Ishikawa (cell line): ENCODE results near the gene RRAS2.

ENCODE experiments used
- CEBPB ChIP-seq: IDR thresholded peaks from 2 replicates; pipeline ENCODE4 v1.6.1; 2012
- CREB1 ChIP-seq: IDR thresholded peaks from 2 replicates; pipeline ENCODE4 v1.6.1; 2012; ENCODE audit warnings: low read depth
- EGR1 ChIP-seq: IDR thresholded peaks from 2 replicates; pipeline ENCODE4 v1.6.1; 2012
- EP300 ChIP-seq: IDR thresholded peaks from 2 replicates; pipeline ENCODE4 v1.6.1; 2012; ENCODE audit warnings: borderline replicate concordance
- FOXM1 ChIP-seq: IDR thresholded peaks from 2 replicates; pipeline ENCODE4 v1.6.1; 2012; ENCODE audit warnings: low read depth, borderline replicate concordance
- MAX ChIP-seq: IDR thresholded peaks from 2 replicates; pipeline ENCODE4 v1.6.1; 2012
- NFIC ChIP-seq: IDR thresholded peaks from 2 replicates; pipeline ENCODE4 v1.6.1; 2012
- RAD21 ChIP-seq: IDR thresholded peaks from 2 replicates; pipeline ENCODE4 v1.6.1; 2012; ENCODE audit warnings: low read depth
- REST ChIP-seq: IDR thresholded peaks from 2 replicates; pipeline ENCODE4 v1.6.1; 2012; ENCODE audit warnings: low read depth, mild to moderate bottlenecking
- TAF1 ChIP-seq: IDR thresholded peaks from 2 replicates; pipeline ENCODE4 v1.6.1; 2012; ENCODE audit warnings: low read depth, mild to moderate bottlenecking
- TCF12 ChIP-seq: IDR thresholded peaks from 2 replicates; pipeline ENCODE4 v1.6.1; 2012; ENCODE audit warnings: low read depth
- TEAD4 ChIP-seq: IDR thresholded peaks from 2 replicates; pipeline ENCODE4 v1.6.1; 2012
- USF1 ChIP-seq: IDR thresholded peaks from 2 replicates; pipeline ENCODE4 v1.6.1; 2012
- YY1 ChIP-seq: IDR thresholded peaks from 2 replicates; pipeline ENCODE4 v1.6.1; 2012; ENCODE audit warnings: low read depth
- ZBTB7A ChIP-seq: IDR thresholded peaks from 2 replicates; pipeline ENCODE4 v1.6.1; 2012; ENCODE audit warnings: low read depth

RRAS2 gene

GRCh38 chr11:14305649-14306048 lies 53.3 kb downstream of the RRAS2 start:
- TF ChIP-seq CEBPB, result no peak
- TF ChIP-seq ZBTB7A, result no peak
- TF ChIP-seq FOXM1, result no peak
- TF ChIP-seq NFIC, result no peak
- TF ChIP-seq TCF12, result no peak
- no peak for TF ChIP-seq CREB1
- TF ChIP-seq EGR1, result no peak
- no peak for TF ChIP-seq USF1
- TF ChIP-seq YY1, result no peak
- no peak for TF ChIP-seq TAF1
- TF ChIP-seq TEAD4, result no peak
- no peak for TF ChIP-seq MAX
- no peak for TF ChIP-seq RAD21
- no peak for TF ChIP-seq REST
- TF ChIP-seq EP300, result no peak

GRCh38 chr11:14304601-14305000 lies 54.4 kb downstream of the RRAS2 start:
- no peak for TF ChIP-seq USF1
- TF ChIP-seq CEBPB, result no peak
- no peak for TF ChIP-seq FOXM1
- TF ChIP-seq CREB1, result no peak
- TF ChIP-seq EP300, result no peak
- TF ChIP-seq TEAD4, result no peak

GRCh38 chr11:14300661-14301304 lies 58.2 kb downstream of the RRAS2 start:
- peak; percentile 90 for TF ChIP-seq RAD21
- TF ChIP-seq FOXM1, result no peak
- TF ChIP-seq CEBPB, result 0 out of 2 replicates have a peak, but pooled peaks have one; percentile 38

GRCh38 chr11:14299921-14300320 lies 59.1 kb downstream of the RRAS2 start:
- TF ChIP-seq ZBTB7A (no peak), FOXM1 (no peak), USF1 (no peak), CEBPB (no peak), REST (no peak)

GRCh38 chr11:14290422-14290821 lies 68.6 kb downstream of the RRAS2 start:
- no peak for TF ChIP-seq FOXM1
- no peak for TF ChIP-seq TCF12
- TF ChIP-seq REST, result no peak
- no peak for TF ChIP-seq RAD21
- no peak for TF ChIP-seq NFIC
- TF ChIP-seq ZBTB7A, result no peak
- no peak for TF ChIP-seq CEBPB
- TF ChIP-seq CREB1, result no peak
- TF ChIP-seq YY1, result no peak
- no peak for TF ChIP-seq USF1
- TF ChIP-seq EGR1, result no peak
- no peak for TF ChIP-seq TAF1
- TF ChIP-seq TEAD4, result no peak
- no peak for TF ChIP-seq MAX
- TF ChIP-seq EP300, result no peak
